ENCODE data around the gene FXYD5.
"Not testable (repeated sequence)": the region's sequence is repeated elsewhere in the genome, so short reads cannot be mapped to it uniquely, and the experiment has no call there.

The FXYD5 gene

DNA sequence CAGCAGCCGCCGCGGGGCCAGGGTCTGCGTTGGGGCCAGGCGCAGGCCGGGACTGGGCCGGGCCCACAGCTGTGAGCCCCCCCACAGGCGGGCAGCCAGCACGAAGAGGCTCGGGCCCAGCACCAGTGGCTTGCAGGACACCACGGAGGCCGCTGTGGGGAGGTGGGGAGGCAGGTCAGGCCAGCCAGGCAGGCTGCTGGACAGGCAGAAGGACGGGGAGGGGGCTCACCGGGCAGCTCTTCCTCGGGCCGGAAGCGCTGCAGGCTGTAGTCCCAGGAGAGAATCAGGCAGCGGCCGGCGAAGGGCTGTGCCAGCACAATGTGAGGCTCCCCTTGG is 27.9 kb upstream of the FXYD5 start:
- Mint-ChIP-seq H3K4me1 (peaks cover 28% of the 10 kb centered on the region), H3K9me3 (no peaks in the 10 kb centered on the region), H3K4me3 (no peak overlapping the region), H3K27ac (no peak overlapping the region), H3K36me3 (no peaks in the 10 kb centered on the region), H3K27me3 (no peaks in the 10 kb centered on the region)
- no peak for ATAC-seq

DNA sequence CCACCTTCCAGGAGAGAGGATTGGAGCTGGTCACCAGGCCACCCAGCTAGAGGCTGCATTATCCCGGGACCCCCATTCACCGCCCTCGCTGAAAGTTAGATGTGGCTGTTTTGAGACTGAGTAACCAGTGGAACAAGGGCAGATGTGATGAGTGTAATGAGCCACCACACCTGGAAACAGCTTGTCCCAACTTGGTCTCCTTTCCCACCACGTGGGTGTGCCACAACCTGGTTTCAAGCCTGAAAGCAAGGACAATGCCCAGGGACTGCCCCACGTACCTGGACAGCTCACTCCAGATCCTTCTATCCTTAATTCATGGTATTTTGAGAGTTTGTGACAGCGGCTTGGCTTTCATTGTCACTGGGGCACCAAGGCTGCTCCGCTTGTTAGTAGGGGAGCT is 26.7 kb upstream of the FXYD5 start:
- ATAC-seq = no peak
- Mint-ChIP-seq H3K27me3 (no peaks in the 10 kb centered on the region), H3K4me3 (no peak overlapping the region), H3K9me3 (peaks cover 6% of the 10 kb centered on the region), H3K27ac (no peak overlapping the region), H3K4me1 (peaks cover 26% of the 10 kb centered on the region), H3K36me3 (no peaks in the 10 kb centered on the region)

DNA sequence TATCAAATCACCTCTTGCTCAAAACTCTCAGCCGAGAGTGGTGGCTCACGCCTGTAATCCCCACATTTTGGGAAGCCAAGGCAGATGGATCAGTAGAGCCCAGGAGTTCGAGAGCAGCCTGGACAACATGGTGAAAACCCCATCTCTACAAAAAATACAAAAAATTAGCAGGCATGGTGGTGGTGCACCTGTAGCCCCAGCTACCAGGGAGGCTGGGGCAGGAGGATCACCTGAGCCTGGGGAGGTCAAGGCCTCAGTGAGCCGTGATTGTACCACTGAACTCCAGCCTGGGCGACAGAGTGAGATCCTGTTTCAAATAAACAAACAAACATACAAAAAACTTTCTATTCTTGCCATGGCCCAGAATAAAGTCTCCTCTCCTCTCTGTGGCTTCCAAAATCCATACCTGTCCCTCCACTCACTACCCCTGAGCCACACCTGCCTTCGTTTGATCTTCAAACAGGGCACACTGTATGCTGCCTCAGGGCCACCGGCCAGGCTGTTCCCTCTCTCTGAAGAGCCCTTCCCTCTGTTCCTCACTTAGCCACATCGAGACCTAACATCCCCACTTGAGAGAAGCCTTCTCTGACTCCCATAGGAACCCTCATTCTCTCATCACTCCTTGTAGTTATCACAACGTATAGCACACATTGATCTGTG is 26.0 kb upstream of the FXYD5 start:
- no peak overlapping the region for H3K4me3 Mint-ChIP-seq

DNA sequence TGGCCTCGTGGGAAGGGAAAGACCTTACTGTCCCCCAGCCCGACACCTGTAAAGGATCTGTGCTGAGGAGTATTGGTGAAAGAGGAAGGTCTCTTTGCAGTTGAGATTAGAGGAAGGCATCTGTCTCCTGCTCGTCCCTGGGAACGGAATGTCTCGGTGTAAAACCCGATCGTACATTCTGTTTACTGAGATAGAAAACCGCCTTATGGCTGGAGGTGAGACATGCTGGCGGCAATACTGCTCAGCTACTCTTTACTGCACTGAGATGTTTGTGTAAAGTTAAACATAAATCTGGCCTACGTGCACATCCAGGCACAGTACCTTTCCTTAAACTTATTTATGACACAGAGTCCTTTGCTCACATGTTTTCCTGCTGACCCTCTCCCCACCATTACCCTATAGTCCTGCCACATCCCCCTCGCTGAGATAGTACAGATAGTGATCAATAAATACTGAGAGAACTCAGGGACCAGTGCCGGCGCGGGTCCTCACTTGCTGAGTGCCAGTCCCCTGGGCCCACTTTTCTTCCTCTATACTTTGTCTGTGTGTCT is 24.7 kb upstream of the FXYD5 start:
- not testable (repeated sequence) for H3K27me3 Mint-ChIP-seq, H3K9me3 Mint-ChIP-seq, H3K36me3 Mint-ChIP-seq, H3K4me3 Mint-ChIP-seq, ATAC-seq, H3K27ac Mint-ChIP-seq
- H3K4me1 Mint-ChIP-seq = peaks cover 13% of the 10 kb centered on the region

More for the DNA sequence above, 26.0 kb upstream of the FXYD5 start:
- no peaks in the 10 kb centered on the region for H3K36me3 Mint-ChIP-seq
- peaks cover 6% of the 10 kb centered on the region for H3K9me3 Mint-ChIP-seq
- peaks cover 25% of the 10 kb centered on the region for H3K4me1 Mint-ChIP-seq
- no peaks in the 10 kb centered on the region for H3K27me3 Mint-ChIP-seq
- H3K27ac Mint-ChIP-seq = peak overlapping the region; percentile 9
- no peak for ATAC-seq

DNA sequence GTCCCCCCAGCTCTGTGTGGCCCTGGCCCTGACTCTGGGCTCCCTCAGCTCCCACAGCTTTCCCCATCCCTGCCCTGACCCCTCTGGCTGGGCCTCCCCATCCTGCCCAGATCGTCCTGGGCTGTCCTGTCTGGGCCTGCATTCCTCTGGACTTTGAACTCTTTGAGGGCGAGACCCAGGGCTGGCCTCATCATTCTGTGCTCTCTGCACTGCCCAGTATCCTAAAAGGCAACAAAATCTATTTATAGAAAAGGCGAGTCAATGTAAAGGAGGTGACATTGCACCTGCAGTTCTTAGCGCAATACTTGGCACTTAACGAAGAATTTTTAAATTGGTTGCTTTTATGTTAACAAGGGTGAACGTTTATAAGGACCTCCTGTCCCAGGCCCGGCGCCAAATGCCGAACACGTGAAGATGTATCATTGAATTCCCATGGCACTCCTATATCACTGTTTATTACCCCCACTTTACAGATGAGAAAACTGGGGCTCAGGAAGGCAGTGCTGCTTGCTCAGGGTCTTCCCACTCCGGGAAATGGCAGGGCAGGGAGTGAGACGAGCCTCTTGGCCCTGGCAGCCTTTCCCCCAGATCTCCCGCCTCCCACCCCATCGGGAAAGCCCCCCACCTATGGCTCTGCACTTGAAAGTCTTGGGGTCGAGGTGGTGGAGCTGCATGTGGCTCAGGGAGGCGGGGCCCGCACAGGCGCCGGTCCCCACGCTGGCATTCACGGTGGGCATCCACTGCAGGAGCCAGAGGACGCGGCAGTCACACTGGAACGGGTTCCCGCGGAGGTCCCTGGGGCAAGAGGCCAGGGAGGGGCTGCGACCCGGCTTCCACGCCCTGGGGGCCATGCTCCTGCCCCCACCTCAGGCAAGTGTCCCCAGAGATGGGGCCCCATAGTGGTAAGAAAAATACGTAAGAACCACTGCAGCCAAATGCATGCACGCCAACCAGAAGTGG is 23.5 kb upstream of the FXYD5 start:
- no peak for ATAC-seq
- Mint-ChIP-seq H3K4me1 (peaks cover under 1% of the 10 kb centered on the region), H3K4me3 (no peak overlapping the region), H3K27me3 (no peaks in the 10 kb centered on the region), H3K27ac (no peak overlapping the region), H3K9me3 (peaks cover 6% of the 10 kb centered on the region), H3K36me3 (no peaks in the 10 kb centered on the region)

DNA sequence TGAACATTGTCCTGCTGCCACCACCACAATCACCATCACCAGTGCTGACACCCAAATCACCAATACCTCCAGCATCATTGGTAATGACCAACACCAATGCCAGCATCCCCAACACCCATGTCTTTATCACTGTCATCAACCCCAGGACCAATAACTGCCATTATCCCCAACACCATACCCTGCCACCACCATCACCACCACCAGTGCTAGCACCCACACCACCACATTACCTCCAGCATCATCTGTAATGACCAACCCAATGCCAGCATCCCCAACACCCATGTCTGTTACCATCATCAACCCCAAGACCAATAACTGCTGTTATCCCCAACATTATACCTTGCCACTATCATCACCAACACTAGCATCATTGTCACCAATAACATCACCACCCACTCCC is 22.3 kb upstream of the FXYD5 start:
- H3K36me3 Mint-ChIP-seq = no peaks in the 10 kb centered on the region

DNA sequence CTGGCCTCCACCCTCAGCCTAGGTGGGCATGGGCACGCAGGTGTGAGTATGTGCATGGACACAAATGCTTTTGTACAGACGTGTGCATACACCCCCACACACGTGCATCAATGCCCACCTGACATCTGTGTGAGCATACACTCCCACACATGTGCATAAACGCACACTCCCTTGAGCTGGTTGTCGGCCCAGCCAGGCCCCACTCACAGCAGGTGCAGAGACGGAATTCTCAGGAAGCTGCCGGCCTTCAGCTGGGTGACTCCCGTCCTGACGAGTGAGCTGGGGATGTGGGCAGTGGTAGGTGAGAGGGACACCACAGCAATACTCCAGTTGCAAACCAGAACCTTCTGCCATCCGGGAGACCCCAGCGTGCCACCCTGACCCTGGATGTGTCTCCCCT is 20.7 kb upstream of the FXYD5 start:
- H3K9me3 Mint-ChIP-seq = peaks cover 6% of the 10 kb centered on the region
- H3K36me3 Mint-ChIP-seq = no peaks in the 10 kb centered on the region

More for the DNA sequence above, 22.3 kb upstream of the FXYD5 start:
- Mint-ChIP-seq H3K9me3 (peaks cover 6% of the 10 kb centered on the region), H3K27ac (no peak overlapping the region), H3K4me3 (no peak overlapping the region), H3K4me1 (peaks cover 3% of the 10 kb centered on the region), H3K27me3 (no peaks in the 10 kb centered on the region)
- no peak for ATAC-seq

DNA sequence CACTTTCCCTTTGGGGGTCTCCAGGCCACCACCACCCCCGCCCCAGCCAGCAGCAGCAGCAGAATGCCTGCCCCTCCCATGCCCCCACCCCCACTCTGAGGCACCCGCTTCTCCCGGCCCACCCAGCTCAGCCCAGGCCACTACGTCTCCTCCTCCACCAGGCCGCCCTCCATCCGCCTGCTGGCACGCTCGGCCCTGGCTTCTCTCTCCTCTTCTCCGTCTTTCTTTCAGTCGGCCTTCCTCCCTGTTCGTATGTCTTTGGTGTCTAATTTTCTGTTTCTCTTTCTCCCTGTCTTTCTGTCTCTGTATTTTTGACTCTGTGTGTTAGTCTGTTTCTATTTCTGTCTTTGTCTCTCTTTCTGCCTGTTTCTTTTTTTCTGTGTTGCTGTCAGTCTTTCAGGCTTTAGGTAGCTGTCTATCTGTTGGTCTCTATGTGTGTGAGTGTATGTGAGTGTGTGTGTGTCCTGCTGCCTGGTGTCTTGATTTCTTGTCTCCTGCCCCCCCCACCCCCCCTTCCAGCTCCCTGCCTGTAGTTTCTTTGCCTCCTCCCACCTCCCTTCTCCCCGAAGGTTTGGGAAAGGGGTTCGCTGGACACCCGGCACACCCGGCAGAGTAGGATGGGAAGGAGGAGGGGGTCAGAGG is 19.8 kb upstream of the FXYD5 start, which contains the start of gene LGI4:
LGI4 (minus strand) TSS at position 459 of the 642 bp plus-strand sequence; CDS start at position 80, 379 bp downstream.
- ATAC-seq = no peak
- H3K4me3 Mint-ChIP-seq = no peak within 1 kb of the TSS
- H3K36me3 Mint-ChIP-seq = no peaks in the 10 kb centered on the region
- peaks cover 6% of the 10 kb centered on the region for H3K9me3 Mint-ChIP-seq
- H3K27me3 Mint-ChIP-seq = no peaks in the 10 kb centered on the region
- H3K27ac Mint-ChIP-seq = no peak within 1 kb of the TSS
- peaks cover 14% of the 10 kb centered on the region for H3K4me1 Mint-ChIP-seq

More for the DNA sequence above, 20.7 kb upstream of the FXYD5 start:
- Mint-ChIP-seq H3K4me3 (no peak overlapping the region), H3K4me1 (peaks cover 14% of the 10 kb centered on the region), H3K27ac (no peak overlapping the region), H3K27me3 (no peaks in the 10 kb centered on the region)
- ATAC-seq = no peak

DNA sequence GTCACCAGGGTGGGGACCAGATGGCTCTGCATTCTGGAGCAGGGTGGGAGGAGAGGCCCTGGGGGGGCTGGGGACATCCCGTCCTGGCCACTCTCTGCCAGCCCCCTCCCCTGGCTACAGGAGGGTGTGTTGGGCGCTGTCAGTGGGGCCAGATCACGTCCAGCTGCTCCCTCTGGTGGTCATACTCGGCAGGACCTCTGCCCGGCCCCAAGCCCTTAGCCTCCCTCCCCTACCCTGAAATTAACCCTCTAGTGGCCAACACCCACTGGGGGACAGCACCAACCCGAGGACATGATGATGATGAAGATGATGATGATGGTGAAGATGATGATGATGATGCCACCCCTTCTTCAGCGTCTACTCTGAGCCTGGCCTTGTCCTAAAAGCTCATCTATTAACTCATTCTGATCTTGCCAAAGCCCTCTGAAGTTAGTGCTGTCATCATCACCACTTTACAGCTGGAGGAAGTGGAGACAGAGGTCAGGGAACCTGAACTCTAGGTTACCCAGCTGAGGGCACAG is 19.1 kb upstream of the FXYD5 start:
- Mint-ChIP-seq H3K4me3 (no peak overlapping the region), H3K27ac (no peak overlapping the region), H3K36me3 (no peaks in the 10 kb centered on the region), H3K27me3 (no peaks in the 10 kb centered on the region), H3K4me1 (peaks cover 15% of the 10 kb centered on the region), H3K9me3 (peaks cover 6% of the 10 kb centered on the region)
- ATAC-seq = peak; percentile 73

DNA sequence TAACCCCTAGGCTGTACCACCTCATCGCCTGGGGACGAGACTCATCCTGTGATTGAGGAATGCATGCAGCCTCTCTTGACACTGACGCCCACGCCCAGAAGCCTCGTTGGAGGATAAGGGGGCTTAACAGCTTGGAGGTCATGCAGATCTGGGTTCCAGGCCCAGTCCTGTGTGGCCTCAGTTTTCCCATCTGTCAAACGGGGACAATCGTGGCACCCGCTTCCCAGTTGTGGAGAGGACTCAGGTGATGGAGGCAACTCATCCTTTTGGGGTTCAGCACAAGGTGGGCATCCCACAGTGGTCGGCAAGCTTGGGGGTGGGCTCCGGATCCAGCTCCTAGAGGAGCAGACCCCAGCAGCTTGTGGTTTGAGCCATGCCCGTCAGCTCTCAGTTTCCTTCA is 18.3 kb upstream of the FXYD5 start:
- no peak for ATAC-seq
- Mint-ChIP-seq H3K36me3 (no peaks in the 10 kb centered on the region), H3K9me3 (peaks cover 6% of the 10 kb centered on the region), H3K27me3 (no peaks in the 10 kb centered on the region), H3K4me1 (peaks cover 23% of the 10 kb centered on the region), H3K4me3 (no peak overlapping the region), H3K27ac (no peak overlapping the region)

DNA sequence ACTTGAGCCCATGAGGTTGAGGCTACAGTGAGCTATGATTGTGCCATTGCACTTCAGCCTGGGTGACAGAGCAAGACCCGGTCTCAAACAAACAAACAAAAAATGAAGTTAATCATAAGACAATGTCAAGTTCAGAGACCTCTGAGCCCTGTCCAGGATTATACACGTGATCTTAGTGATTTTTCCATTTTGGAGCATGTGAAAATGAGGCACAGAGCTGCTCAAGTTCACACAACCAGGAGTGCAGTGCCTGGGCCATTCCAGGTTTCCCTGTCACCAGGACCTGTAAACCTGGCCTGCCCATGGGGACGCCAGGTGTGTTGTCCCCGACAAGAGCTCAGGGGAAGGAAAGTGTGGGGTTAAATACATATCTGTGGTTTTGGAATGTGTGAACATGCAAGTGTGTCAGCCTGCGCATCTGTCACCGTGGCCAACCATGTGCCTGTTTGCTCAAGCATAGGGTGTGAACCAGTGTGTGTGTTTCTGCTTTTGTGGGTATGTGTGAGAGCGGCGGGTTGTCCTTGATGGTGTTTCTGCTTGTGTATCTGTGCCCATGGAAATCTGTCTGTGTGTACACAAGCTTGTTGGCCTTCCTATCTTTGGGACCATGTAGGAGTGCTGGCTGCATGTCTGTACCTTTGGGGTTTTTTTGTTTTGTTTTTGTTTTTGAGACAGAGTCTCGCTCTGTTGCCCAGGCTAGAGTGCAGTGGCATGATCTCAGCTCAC is 17.4 kb upstream of the FXYD5 start:
- no peak for ATAC-seq
- Mint-ChIP-seq H3K4me3 (no peak overlapping the region), H3K36me3 (no peaks in the 10 kb centered on the region), H3K9me3 (peaks cover 6% of the 10 kb centered on the region), H3K27ac (peak overlapping the region; percentile 21), H3K27me3 (no peaks in the 10 kb centered on the region), H3K4me1 (peaks cover 32% of the 10 kb centered on the region)

DNA sequence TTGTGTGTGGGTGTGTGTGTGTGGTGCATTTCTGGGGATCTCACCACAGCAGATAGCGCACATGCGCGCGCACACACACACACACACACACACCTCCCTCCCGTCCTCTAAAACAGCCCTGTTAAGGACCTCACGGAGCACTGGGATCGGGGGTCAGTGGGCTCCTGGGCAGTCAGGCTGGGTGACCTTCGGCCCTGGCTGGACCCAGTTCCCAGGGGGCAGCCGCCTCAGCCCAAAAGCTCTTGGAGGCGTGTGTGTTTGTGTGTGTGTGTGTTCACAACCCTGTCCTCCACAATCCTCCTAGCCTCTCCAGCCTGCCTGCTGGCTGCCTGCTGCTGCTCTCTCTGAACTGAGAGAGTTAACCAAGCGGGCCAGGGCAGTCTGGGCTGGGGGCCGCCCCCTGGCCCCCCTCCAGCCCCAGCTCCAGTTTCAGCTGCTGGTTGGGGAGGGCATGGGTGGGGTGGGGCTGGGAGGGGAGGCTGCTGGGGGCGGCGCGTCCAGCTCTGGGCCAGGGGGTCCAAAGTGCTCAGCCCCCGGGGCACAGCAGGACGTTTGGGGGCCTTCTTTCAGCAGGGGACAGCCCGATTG is 16.1 kb upstream of the FXYD5 start, which contains the start of gene FXYD1:
FXYD1 (plus strand) TSS at position 520 of the 588 bp plus-strand sequence. CDS start 1,256 bp downstream, outside the sequence.
- ATAC-seq = no peak
- Mint-ChIP-seq H3K4me1 (peaks cover 37% of the 10 kb centered on the region), H3K27me3 (no peaks in the 10 kb centered on the region), H3K27ac (peak within 1 kb of the TSS; percentile 21), H3K9me3 (no peaks in the 10 kb centered on the region), H3K36me3 (no peaks in the 10 kb centered on the region), H3K4me3 (no peak within 1 kb of the TSS)

DNA sequence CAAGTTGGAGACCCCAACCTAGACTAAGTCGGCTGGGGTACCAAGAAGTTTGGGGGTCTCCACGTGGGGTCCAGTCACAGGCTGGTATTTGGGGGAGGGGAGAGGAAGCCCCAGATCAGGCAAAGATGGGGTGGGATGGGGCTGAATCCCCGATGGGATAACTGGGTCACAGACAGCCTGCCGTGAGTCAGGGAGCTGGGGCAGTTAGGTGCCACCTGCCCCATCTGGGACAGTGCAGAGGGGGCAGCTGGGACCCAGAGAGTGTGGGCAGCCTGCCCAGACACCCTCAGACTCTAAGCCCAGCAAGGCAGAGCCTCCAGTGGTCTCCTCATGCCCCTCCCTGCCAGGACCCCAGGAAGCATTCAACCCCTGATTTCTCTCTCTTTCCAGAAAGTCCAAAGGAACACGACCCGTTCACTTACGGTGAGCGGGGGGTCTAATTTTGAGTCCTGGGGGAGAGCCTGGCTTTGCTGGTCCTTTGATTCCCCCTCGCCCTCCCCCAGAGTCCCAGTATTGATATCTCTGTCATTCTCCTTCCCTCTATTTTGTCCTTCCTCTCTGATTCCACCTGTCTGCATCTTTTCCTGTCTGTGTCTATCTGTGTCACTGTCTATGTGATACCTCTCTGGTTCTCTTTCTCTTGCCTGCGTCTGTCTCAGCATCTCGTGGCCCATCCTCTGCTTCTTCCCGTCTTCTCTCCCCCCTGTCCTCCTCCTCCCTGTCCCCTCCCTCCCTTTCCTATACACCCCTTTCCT is 14.2 kb upstream of the FXYD5 start:
- Mint-ChIP-seq H3K27me3 (no peaks in the 10 kb centered on the region), H3K36me3 (no peaks in the 10 kb centered on the region), H3K9me3 (no peaks in the 10 kb centered on the region), H3K27ac (peak overlapping the region; percentile 53), H3K4me1 (peaks cover 52% of the 10 kb centered on the region), H3K4me3 (peak overlapping the region; percentile 69)
- no peak for ATAC-seq

Data from stimulated activated memory B cell treated with anti-CD40 and anti-IgM and Interleukin-4, amounts not matched to agents 10 μg/mL and 1 μg/mL and 100 μg/mL, for 72 hours (primary cell).